Activated gamma-delta T cell treated with Interleukin-2 at 50 U/mL for 16 hours (primary cell): ENCODE results near the gene CASP8AP2.
"Not testable (repeated sequence)": the region's sequence is repeated elsewhere in the genome, so short reads cannot be mapped to it uniquely, and the experiment has no call there.

ENCODE experiments used
- DNase-seq: peaks from one replicate; pipeline ENCODE4 v3.0.0-alpha.2; 2020

The CASP8AP2 gene

GRCh38 chr6:89888871-89889270 is 59.2 kb downstream of the CASP8AP2 start:
- no peak for DNase-seq

- not testable (repeated sequence) for DNase-seq
These were observed 61.3 kb downstream of the CASP8AP2 start for GRCh38 chr6:89890845-89891528.

GRCh38 chr6:89892577-89892976 is 62.9 kb downstream of the CASP8AP2 start:
- DNase-seq = not testable (repeated sequence)

- DNase-seq = no peak
These were observed 64.5 kb downstream of the CASP8AP2 start, which contains the start of gene GJA10 for GRCh38 chr6:89894169-89894568. GJA10 (plus strand) TSS chr6:89894469; CDS start chr6:89894469, 0 bp downstream.

- DNase-seq = no peak
These were observed 65.7 kb downstream of the CASP8AP2 start for GRCh38 chr6:89895276-89895874.

GRCh38 chr6:89910001-89910901 is 80.6 kb downstream of the CASP8AP2 start:
- not testable (repeated sequence) for DNase-seq

GRCh38 chr6:89910902-89911240 is 81.2 kb downstream of the CASP8AP2 start:
- DNase-seq = no peak

GRCh38 chr6:89916136-89916920 is 86.6 kb downstream of the CASP8AP2 start:
- DNase-seq = no peak

GRCh38 chr6:89917216-89917615 is 87.5 kb downstream of the CASP8AP2 start:
- DNase-seq = no peak

GRCh38 chr6:89917801-89918366 is 88.2 kb downstream of the CASP8AP2 start:
- no peak for DNase-seq
